GM10847 (cell line): ENCODE data around the gene TRIM5.

Experiments used
- POLR2A ChIP-seq: IDR thresholded peaks from 2 replicates; pipeline ENCODE4 v1.6.1; 2011; ENCODE audit not compliant: insufficient read length; ENCODE audit errors: extremely low read depth

Gene TRIM5

DNA sequence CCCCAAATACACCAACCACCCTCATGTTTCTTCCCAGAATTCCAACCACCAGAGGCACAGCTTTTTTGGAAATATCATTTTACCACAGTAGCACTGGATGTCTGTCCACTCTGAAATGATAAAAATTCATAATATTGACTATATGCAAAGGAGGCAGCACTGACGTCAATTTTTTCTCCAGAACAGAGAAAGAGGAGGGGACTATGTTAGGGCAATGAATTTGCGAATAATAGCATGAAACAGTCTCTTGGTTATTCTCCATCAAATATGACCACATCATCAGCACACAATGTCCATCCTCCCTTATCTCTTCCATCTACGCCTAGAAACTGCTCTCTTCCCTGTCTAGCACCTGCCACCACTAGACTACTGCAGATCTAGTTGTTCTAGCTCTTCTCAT, 38.7 kb downstream of the TRIM5 start:
- no peak for TF ChIP-seq POLR2A

DNA sequence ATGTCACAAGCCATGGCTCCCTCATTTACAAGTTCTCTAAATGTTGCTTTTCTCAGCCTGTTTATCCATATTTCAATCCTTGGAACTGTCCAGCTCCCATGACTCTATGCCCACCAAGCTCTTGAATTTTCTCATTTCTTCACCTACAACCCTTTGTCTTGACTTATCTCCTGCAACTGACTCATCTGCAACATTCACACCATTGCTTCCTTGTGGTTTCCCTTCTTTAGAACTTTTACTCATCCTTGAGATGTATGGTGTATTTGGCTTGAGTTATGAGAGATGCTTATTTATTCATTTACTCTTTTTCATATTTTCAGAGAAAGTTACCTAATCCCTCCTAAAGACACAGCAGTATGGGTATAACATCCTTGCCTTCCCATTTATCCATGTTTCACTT, 41.3 kb downstream of the TRIM5 start:
- no peak for TF ChIP-seq POLR2A

DNA sequence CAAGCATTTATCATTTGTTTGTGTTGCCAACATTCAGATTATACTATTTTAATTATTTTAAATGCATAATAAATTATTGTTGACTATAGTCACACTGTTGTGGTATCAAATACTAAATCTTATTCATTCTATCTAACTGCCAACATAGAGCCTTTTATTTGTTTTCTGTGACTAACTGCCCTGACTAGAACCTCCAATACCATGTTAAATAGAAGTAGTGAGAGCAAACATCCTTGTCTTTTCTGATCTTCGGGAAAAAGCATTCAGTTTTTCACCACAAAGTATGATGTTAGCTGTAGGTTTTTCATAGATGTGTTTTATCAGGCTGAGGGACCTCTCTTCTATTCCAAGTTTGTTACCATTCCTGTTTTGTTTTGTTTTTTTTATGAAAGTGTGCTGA, 44.9 kb downstream of the TRIM5 start:
- no peak for TF ChIP-seq POLR2A

GRCh38 chr11:5631969-5632635, 52.8 kb downstream of the TRIM5 start:
- no peak for TF ChIP-seq POLR2A

GRCh38 chr11:5631417-5631816, 53.5 kb downstream of the TRIM5 start:
- TF ChIP-seq POLR2A = no peak

DNA sequence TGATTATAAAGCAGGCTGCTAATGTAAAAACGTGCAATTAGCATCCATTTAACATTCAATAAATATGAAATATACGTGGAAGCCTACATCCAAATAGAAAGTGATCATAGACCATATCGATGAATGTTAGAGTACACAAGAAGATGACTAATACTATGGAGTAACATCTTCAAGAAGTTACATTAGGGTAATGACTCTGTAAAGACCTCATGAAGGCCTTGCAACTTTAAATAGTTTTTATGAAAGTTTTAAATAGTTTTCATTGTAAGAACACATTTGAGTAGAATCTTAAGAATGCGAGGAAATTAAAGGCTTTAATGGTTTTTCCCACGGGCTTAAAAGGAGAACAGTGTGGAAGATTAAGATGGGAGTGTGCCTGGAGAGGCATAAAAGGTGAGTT, 58.7 kb downstream of the TRIM5 start:
- TF ChIP-seq POLR2A = no peak

DNA sequence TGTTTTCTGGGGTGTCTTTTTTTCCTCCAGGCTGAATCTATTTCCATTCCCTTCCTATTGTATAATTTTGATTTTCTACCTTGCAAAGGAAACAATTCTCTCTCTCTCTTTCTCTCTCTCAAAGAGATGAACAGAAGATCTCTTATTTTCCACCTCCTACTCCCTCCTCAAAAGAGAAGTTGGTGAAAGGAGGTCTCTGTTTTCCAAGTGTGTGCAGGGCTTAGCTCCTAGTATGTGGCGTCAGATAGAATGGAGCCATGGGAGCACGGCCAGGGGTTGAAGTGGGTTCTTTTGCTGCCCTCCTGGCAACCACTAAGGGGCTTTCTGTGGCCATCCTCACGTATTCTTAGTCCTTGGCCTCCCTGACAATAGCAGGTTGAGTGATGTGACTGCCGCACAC, 59.6 kb downstream of the TRIM5 start:
- no peak for TF ChIP-seq POLR2A

- no peak for TF ChIP-seq POLR2A
Measured at GRCh38 chr11:5624489-5625279, 60.2 kb downstream of the TRIM5 start, which contains the start of gene TRIM34. TSS of gene TRIM34 (plus strand) at chr11:5625001. CDS start at chr11:5632332, 7,331 bp downstream.

- TF ChIP-seq POLR2A = no peak
Measured at GRCh38 chr11:5622802-5623201, 62.1 kb downstream of the TRIM5 start.

GRCh38 chr11:5621580-5621979, 63.3 kb downstream of the TRIM5 start:
- TF ChIP-seq POLR2A = no peak

- no peak for TF ChIP-seq POLR2A
Measured at GRCh38 chr11:5620651-5621521, 64.0 kb downstream of the TRIM5 start.

DNA sequence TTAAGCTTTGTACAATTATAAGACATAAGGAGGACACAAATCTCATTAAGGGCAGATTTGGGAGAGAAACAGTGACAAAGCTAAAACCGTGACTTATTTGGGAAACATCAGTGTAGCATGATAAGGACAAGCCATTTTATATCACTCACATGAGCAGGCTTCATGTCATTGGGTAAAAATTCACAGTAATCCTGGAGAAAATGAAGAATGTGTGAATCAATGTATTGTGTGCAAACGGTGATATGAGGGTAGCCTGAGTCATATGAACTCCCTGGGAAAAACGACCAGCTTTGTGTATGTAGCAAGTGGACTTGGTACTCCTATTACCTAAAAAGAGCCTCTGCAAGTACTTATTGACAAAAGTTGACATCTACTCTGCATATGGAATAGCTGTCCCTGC, 66.1 kb downstream of the TRIM5 start:
- no peak for TF ChIP-seq POLR2A
